ENCODE data around the gene PDLIM5. TPM values are rescaled to one million over a fixed set of nuclear protein-coding genes. Genes with fewer than 3 reads are reported as not detected.

PDLIM5 gene
- total and polyA plus RNA-seq, 2 of the 8 experiments (the other 6 are each of a cell fraction or from before 2014, with no cell fraction given): 37.3 to 62.1 TPM

DNA sequence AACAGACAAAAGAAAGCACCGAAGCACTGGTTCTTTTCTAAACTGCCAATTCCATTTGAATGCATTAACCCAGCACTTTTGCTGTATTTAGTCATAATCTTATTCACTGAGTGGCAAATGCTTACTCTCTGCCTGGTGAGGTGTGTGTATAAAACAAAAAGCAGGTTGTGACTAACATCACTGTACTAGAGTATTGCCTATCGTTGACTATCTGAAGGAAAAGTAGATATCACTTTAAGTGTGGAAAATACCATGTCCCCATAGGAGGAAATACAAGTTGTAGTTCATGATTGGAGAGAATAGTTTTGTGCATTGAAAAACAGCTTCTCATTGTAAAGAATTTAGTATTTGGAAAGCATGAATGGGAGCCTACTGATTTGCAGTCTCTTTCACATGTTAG is 2.7 kb downstream of the PDLIM5 start:
- Histone ChIP-seq H3K18ac (ENCODE audit: extremely low read depth, low read length) (no peak overlapping the region), H3K14ac (ENCODE audit: insufficient read length) (no peak overlapping the region), H3K4ac (replicated peaks; ENCODE audit: insufficient read length, low read depth, low read length) (no peak overlapping the region), H4K20me1 (replicated peaks in 1 of 2; ENCODE audit: control insufficient read depth in 1 of 2, insufficient read depth in 2 of 2, low read length in 2 of 2) (no peaks in the 10 kb centered on the region), H3K9me3 (ENCODE audit: insufficient read depth in 2 of 2, low read depth in 1 of 2, low read length in 1 of 2) (no peaks in the 10 kb centered on the region), H3K23me2 (ENCODE audit: low read depth, low read length) (peaks cover 8% of the 10 kb centered on the region), H2BK120ac (replicated peaks; ENCODE audit: low read depth, low read length) (no peak overlapping the region), H2BK15ac (ENCODE audit: low read length) (no peak overlapping the region), H2BK20ac (ENCODE audit: low read length) (no peak overlapping the region), H3K79me2 (ENCODE audit: control insufficient read depth in 1 of 2, insufficient read depth in 2 of 2, low read length in 2 of 2) (peaks cover 0 to 47% of the 10 kb centered on the region in 2 experiments; a peak in 2 of 4 replicates), H4K5ac (ENCODE audit: insufficient read length, low read depth, low read length) (no peak overlapping the region), H3K4me3 (ENCODE audit: extremely low read depth in 1 of 4, insufficient read depth in 2 of 4, low read depth in 3 of 4, low read length in 4 of 4) (no peak overlapping the region; a peak in 1 of 8 replicates), H3K79me1 (ENCODE audit: low read depth, low read length) (no peaks in the 10 kb centered on the region), H4K91ac (replicated peaks; ENCODE audit: insufficient read length, low read length) (no peak overlapping the region), H3K27me3 (replicated peaks in 1 of 4; ENCODE audit: control insufficient read depth in 3 of 4, extremely low read depth in 1 of 4, insufficient read depth in 3 of 4, low read length in 3 of 4) (peaks cover 0 to 3% (median 0%) of the 10 kb centered on the region in 4 experiments; a peak in 1 of 7 replicates), H2BK12ac (ENCODE audit: low read depth, low read length) (no peak overlapping the region), H2AFZ (ENCODE audit: low read length) (no peak overlapping the region), H3K4me2 (ENCODE audit: insufficient read depth in 1 of 2, low read depth in 2 of 2, low read length in 2 of 2) (no peak overlapping the region), H3K23ac (ENCODE audit: insufficient read length) (no peak overlapping the region), H2BK5ac (ENCODE audit: low read depth, low read length) (no peak overlapping the region), H4K8ac (ENCODE audit: extremely low read depth, insufficient read depth, low read length) (no peak overlapping the region), H3K4me1 (replicated peaks in 1 of 4; ENCODE audit: control insufficient read depth in 3 of 4, insufficient read depth in 4 of 4, low read length in 3 of 4) (peaks cover 0 to 20% (median 12%) of the 10 kb centered on the region in 4 experiments; a peak in 6 of 7 replicates), H3K36me3 (ENCODE audit: control insufficient read depth in 2 of 4, insufficient read depth in 4 of 4, low read length in 3 of 4) (peaks cover 0 to 7% (median 0%) of the 10 kb centered on the region in 4 experiments; a peak in 2 of 8 replicates), H3K27ac (ENCODE audit: low read depth, low read length) (no peak overlapping the region), H3K9ac (replicated peaks in 1 of 4; ENCODE audit: extremely low read depth in 1 of 4, low read depth in 3 of 4, low read length in 3 of 4) (no peak overlapping the region), H3K56ac (replicated peaks; ENCODE audit: insufficient read length, low read depth, low read length) (no peak overlapping the region), H2AK5ac (ENCODE audit: low read depth, low read length) (no peak overlapping the region)
- no peak for DNase-seq (ENCODE audit: low read depth in 1 of 2, low spot score in 2 of 2)
- ChIA-PET CTCF (ENCODE audit: partially characterized antibody) (interaction anchor here (1.4 to 2.0 kb wide), 2 partner anchors 47 to 81 kb away, joined by 3 to 6 read pairs; no protein-coding TSS in a partner anchor), POLR2A (ENCODE audit: partially characterized antibody) (no interaction called here)
- no peak for FAIRE-seq
- WGBS, 2 experiments (ENCODE audit: extremely low coverage in 1 of 2, insufficient coverage in 1 of 2, insufficient read length in 1 of 2, insufficient replicate concordance in 2 of 2, low coverage in 1 of 2, low lambda C conversion rate in 2 of 2, missing lambda C conversion rate in 1 of 2): 85% methylated on average over 2 of the region's 2 CpGs; no CpG with 5 or more reads in 1 of the 2 experiments
- TF ChIP-seq TEAD4 (IDR thresholded peaks at IDR 0.05; ENCODE audit: low read depth, low read length): no peak
- TF ChIP-seq YY1 (IDR thresholded peaks at IDR 0.05; ENCODE audit: low read depth, low read length): no peak
- TF ChIP-seq CBX8 (IDR thresholded peaks at IDR 0.05; ENCODE audit: borderline replicate concordance, low read depth, low read length): no peak
- no peak for TF ChIP-seq CHD2 (IDR thresholded peaks at IDR 0.05; ENCODE audit: low read length)
- no peak for TF ChIP-seq SIRT6 (IDR thresholded peaks at IDR 0.05; ENCODE audit: low read length)
- TF ChIP-seq SIX5 (IDR thresholded peaks at IDR 0.05; ENCODE audit: low read depth, low read length): no peak
- no peak for TF ChIP-seq SUZ12 (IDR thresholded peaks at IDR 0.05; ENCODE audit: low read length)
- TF ChIP-seq, protein P1, sequence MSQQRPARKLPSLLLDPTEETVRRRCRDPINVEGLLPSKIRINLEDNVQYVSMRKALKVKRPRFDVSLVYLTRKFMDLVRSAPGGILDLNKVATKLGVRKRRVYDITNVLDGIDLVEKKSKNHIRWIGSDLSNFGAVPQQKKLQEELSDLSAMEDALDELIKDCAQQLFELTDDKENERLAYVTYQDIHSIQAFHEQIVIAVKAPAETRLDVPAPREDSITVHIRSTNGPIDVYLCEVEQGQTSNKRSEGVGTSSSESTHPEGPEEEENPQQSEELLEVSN (IDR thresholded peaks at IDR 0.05): no peak
- TF ChIP-seq EZH2 (IDR thresholded peaks at IDR 0.05; ENCODE audit: low read depth, low read length, severe bottlenecking): no peak
- no peak for TF ChIP-seq POU5F1 (IDR thresholded peaks at IDR 0.05; ENCODE audit: low read depth, low read length)
- TF ChIP-seq, protein P2, sequence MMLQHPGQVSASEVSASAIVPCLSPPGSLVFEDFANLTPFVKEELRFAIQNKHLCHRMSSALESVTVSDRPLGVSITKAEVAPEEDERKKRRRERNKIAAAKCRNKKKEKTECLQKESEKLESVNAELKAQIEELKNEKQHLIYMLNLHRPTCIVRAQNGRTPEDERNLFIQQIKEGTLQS (IDR thresholded peaks at IDR 0.05; ENCODE audit: insufficient read depth, low read depth, low read length): no peak
- TF ChIP-seq SP4 (IDR thresholded peaks at IDR 0.05; ENCODE audit: low read length): no peak
- no peak for TF ChIP-seq KDM4A (IDR thresholded peaks at IDR 0.05; ENCODE audit: low read depth, low read length, severe bottlenecking)
- no peak for TF ChIP-seq NANOG (IDR thresholded peaks at IDR 0.05; ENCODE audit: insufficient read depth, low read depth, low read length, poor library complexity, severe bottlenecking)

All from H1 (cell line).